ENCODE measurements around the gene SPATA18. TPM values are rescaled to one million over a fixed set of nuclear protein-coding genes. Genes with fewer than 3 reads are reported as not detected.

The SPATA18 gene
- total and polyA plus RNA-seq, 2 of the 8 experiments (the other 6 are each of a cell fraction or from before 2014, with no cell fraction given) = 1.4 to 2.4 TPM

DNA sequence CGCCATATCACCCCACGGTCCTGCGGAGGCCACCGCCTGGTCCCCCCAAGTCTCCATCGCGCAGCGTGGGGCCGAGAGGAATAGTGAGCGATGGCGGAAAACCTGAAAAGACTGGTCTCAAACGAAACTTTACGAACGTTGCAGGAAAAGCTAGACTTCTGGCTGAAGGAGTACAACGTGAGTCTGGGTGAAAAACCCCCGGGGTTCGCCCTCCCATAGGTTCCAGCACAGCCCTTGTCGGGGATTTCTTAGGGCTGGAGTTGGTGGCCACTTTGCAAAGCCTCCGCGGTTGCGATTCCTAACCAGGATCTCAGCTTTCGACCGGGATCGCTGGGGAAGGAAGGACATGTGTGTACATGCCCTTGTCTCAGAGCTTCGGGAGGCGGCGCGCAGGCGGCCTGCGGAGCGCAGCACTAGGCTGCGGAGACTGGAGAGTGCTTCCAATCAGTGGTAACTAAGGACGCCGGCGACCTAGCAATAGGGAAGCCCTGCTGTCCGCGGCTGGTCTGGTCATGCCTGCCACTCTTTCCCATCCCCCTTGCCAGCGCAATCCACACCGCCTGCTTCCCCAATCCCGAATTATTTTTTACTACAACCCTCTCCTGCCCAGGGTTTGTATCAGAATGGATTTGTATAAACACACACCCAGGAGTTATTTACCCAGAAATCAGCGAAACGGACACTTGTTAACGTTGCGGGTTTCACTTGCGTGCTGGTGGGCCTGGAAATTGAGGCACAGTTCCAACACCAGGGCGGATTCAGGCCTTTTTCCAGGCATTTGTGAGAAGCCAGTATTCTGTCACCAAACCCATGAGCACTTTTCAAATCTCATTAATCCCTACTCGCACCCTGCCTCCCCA, 741 bp downstream of the SPATA18 start (continued):
- TF ChIP-seq, protein P1, sequence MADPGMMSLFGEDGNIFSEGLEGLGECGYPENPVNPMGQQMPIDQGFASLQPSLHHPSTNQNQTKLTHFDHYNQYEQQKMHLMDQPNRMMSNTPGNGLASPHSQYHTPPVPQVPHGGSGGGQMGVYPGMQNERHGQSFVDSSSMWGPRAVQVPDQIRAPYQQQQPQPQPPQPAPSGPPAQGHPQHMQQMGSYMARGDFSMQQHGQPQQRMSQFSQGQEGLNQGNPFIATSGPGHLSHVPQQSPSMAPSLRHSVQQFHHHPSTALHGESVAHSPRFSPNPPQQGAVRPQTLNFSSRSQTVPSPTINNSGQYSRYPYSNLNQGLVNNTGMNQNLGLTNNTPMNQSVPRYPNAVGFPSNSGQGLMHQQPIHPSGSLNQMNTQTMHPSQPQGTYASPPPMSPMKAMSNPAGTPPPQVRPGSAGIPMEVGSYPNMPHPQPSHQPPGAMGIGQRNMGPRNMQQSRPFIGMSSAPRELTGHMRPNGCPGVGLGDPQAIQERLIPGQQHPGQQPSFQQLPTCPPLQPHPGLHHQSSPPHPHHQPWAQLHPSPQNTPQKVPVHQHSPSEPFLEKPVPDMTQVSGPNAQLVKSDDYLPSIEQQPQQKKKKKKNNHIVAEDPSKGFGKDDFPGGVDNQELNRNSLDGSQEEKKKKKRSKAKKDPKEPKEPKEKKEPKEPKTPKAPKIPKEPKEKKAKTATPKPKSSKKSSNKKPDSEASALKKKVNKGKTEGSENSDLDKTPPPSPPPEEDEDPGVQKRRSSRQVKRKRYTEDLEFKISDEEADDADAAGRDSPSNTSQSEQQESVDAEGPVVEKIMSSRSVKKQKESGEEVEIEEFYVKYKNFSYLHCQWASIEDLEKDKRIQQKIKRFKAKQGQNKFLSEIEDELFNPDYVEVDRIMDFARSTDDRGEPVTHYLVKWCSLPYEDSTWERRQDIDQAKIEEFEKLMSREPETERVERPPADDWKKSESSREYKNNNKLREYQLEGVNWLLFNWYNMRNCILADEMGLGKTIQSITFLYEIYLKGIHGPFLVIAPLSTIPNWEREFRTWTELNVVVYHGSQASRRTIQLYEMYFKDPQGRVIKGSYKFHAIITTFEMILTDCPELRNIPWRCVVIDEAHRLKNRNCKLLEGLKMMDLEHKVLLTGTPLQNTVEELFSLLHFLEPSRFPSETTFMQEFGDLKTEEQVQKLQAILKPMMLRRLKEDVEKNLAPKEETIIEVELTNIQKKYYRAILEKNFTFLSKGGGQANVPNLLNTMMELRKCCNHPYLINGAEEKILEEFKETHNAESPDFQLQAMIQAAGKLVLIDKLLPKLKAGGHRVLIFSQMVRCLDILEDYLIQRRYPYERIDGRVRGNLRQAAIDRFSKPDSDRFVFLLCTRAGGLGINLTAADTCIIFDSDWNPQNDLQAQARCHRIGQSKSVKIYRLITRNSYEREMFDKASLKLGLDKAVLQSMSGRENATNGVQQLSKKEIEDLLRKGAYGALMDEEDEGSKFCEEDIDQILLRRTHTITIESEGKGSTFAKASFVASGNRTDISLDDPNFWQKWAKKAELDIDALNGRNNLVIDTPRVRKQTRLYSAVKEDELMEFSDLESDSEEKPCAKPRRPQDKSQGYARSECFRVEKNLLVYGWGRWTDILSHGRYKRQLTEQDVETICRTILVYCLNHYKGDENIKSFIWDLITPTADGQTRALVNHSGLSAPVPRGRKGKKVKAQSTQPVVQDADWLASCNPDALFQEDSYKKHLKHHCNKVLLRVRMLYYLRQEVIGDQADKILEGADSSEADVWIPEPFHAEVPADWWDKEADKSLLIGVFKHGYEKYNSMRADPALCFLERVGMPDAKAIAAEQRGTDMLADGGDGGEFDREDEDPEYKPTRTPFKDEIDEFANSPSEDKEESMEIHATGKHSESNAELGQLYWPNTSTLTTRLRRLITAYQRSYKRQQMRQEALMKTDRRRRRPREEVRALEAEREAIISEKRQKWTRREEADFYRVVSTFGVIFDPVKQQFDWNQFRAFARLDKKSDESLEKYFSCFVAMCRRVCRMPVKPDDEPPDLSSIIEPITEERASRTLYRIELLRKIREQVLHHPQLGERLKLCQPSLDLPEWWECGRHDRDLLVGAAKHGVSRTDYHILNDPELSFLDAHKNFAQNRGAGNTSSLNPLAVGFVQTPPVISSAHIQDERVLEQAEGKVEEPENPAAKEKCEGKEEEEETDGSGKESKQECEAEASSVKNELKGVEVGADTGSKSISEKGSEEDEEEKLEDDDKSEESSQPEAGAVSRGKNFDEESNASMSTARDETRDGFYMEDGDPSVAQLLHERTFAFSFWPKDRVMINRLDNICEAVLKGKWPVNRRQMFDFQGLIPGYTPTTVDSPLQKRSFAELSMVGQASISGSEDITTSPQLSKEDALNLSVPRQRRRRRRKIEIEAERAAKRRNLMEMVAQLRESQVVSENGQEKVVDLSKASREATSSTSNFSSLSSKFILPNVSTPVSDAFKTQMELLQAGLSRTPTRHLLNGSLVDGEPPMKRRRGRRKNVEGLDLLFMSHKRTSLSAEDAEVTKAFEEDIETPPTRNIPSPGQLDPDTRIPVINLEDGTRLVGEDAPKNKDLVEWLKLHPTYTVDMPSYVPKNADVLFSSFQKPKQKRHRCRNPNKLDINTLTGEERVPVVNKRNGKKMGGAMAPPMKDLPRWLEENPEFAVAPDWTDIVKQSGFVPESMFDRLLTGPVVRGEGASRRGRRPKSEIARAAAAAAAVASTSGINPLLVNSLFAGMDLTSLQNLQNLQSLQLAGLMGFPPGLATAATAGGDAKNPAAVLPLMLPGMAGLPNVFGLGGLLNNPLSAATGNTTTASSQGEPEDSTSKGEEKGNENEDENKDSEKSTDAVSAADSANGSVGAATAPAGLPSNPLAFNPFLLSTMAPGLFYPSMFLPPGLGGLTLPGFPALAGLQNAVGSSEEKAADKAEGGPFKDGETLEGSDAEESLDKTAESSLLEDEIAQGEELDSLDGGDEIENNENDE (IDR thresholded peaks at IDR 0.05; ENCODE audit: insufficient replicate concordance, low read length) = no peak
- TF ChIP-seq SUZ12 (IDR thresholded peaks at IDR 0.05; ENCODE audit: low read length) (no peak; the same call in 1 of the 2 replicates), CHD2 (IDR thresholded peaks at IDR 0.05; ENCODE audit: low read length) (no peak), EZH2 (IDR thresholded peaks at IDR 0.05; ENCODE audit: low read depth, low read length, severe bottlenecking) (peak; percentile 33), RAD21 (IDR thresholded peaks at IDR 0.05 in 1 of 2, conservative IDR thresholded peaks at IDR 0.05 in 1 of 2; ENCODE audit: low read depth in 2 of 2, low read length in 2 of 2) (no peak; a peak in 1 of 4 replicates), CHD1 (IDR thresholded peaks at IDR 0.05; ENCODE audit: low read depth, low read length) (no peak), KDM4A (IDR thresholded peaks at IDR 0.05; ENCODE audit: low read depth, low read length, severe bottlenecking) (peak; percentile 98), POLR2AphosphoS5 (IDR thresholded peaks at IDR 0.05; ENCODE audit: low read depth, low read length) (peak; percentile 71; the same call in 1 of the 2 replicates)
- TF ChIP-seq, protein P2, sequence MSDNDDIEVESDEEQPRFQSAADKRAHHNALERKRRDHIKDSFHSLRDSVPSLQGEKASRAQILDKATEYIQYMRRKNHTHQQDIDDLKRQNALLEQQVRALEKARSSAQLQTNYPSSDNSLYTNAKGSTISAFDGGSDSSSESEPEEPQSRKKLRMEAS (IDR thresholded peaks at IDR 0.05) = peak; percentile 73

Measured in H1 (cell line).